Measurements from ENCODE around the gene MRPS22.

DNA sequence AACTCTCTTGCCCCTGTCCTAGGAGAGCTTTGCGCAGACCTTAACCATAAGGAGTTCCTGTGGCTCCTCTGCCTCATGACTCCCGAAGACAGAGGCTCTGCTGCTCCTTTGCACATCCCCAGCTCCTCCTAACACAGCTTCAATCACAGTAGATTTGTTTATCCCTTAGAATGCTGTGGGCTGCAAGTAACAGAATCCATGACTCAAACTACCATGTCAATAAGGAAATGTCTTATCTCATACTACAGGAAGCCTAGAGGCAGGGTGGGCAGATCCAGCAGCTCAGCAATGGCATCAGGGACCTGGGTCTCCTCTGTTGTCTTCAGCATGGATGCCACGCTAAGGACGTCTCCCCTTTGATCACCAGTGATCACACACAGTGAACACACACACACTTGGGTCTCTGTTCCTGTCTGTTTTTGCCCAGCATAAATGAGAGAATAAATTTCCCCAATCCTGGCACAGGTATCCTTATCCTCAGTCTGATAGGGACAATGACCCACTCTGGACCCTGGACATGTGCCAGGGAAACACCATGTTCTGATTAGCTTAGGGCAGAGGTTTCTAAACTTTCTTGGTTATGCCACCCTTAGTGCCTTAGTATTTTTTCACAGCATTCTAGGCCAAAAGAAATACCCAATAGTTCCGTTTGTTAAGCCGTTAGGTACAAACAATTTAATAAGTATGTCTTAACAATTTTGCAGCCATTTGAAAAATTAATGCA lies 46.1 kb upstream of the MRPS22 start:
- TF ChIP-seq POLR2AphosphoS5 (IDR thresholded peaks at IDR 0.05; ENCODE audit: low read depth, low read length) (no peak), FOSL1 (IDR thresholded peaks at IDR 0.05; ENCODE audit: low read depth) (no peak), TCF7L2 (IDR thresholded peaks at IDR 0.05; ENCODE audit: borderline replicate concordance, extremely low read depth, insufficient read depth, insufficient read length) (no peak), RAD21 (IDR thresholded peaks at IDR 0.05; ENCODE audit: low read depth) (no peak), POLR2A (IDR thresholded peaks at IDR 0.05; ENCODE audit: borderline replicate concordance, extremely low read depth, insufficient read depth, insufficient read length) (no peak), EGR1 (IDR thresholded peaks at IDR 0.05; ENCODE audit: low read depth) (no peak), CBX3 (IDR thresholded peaks at IDR 0.05; ENCODE audit: low read depth) (no peak), SP1 (IDR thresholded peaks at IDR 0.05; ENCODE audit: low read depth) (no peak), EZH2phosphoT487 (IDR thresholded peaks at IDR 0.05; ENCODE audit: borderline replicate concordance) (no peak)
- TF ChIP-seq, protein P1, sequence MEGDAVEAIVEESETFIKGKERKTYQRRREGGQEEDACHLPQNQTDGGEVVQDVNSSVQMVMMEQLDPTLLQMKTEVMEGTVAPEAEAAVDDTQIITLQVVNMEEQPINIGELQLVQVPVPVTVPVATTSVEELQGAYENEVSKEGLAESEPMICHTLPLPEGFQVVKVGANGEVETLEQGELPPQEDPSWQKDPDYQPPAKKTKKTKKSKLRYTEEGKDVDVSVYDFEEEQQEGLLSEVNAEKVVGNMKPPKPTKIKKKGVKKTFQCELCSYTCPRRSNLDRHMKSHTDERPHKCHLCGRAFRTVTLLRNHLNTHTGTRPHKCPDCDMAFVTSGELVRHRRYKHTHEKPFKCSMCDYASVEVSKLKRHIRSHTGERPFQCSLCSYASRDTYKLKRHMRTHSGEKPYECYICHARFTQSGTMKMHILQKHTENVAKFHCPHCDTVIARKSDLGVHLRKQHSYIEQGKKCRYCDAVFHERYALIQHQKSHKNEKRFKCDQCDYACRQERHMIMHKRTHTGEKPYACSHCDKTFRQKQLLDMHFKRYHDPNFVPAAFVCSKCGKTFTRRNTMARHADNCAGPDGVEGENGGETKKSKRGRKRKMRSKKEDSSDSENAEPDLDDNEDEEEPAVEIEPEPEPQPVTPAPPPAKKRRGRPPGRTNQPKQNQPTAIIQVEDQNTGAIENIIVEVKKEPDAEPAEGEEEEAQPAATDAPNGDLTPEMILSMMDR (IDR thresholded peaks at IDR 0.05 in 2 of 3, conservative IDR thresholded peaks at IDR 0.05 in 1 of 3; ENCODE audit: borderline replicate concordance in 1 of 3, insufficient read depth in 1 of 3, low read depth in 2 of 3, low read length in 2 of 3), result no peak
- TF ChIP-seq, protein P2, sequence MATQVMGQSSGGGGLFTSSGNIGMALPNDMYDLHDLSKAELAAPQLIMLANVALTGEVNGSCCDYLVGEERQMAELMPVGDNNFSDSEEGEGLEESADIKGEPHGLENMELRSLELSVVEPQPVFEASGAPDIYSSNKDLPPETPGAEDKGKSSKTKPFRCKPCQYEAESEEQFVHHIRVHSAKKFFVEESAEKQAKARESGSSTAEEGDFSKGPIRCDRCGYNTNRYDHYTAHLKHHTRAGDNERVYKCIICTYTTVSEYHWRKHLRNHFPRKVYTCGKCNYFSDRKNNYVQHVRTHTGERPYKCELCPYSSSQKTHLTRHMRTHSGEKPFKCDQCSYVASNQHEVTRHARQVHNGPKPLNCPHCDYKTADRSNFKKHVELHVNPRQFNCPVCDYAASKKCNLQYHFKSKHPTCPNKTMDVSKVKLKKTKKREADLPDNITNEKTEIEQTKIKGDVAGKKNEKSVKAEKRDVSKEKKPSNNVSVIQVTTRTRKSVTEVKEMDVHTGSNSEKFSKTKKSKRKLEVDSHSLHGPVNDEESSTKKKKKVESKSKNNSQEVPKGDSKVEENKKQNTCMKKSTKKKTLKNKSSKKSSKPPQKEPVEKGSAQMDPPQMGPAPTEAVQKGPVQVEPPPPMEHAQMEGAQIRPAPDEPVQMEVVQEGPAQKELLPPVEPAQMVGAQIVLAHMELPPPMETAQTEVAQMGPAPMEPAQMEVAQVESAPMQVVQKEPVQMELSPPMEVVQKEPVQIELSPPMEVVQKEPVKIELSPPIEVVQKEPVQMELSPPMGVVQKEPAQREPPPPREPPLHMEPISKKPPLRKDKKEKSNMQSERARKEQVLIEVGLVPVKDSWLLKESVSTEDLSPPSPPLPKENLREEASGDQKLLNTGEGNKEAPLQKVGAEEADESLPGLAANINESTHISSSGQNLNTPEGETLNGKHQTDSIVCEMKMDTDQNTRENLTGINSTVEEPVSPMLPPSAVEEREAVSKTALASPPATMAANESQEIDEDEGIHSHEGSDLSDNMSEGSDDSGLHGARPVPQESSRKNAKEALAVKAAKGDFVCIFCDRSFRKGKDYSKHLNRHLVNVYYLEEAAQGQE (IDR thresholded peaks at IDR 0.05; ENCODE audit: low read depth), result no peak

All from HCT116 (cell line).